GM21360 (cell line): ENCODE measurements around the gene CIAO2A.
A peak's percentile ranks its signal among the peaks of the same experiment; 100 is the strongest.
"Not testable (repeated sequence)": the region's sequence is repeated elsewhere in the genome, so short reads cannot be mapped to it uniquely, and the experiment has no call there.

ENCODE experiments used
- ATAC-seq: cut with Tn5 transposase; IDR thresholded peaks from one replicate; pipeline ENCODE4 v1.9.1; 2021; ENCODE audit warnings: mild to moderate bottlenecking, moderate library complexity; ENCODE audit not compliant: unreplicated experiment

The CIAO2A gene

DNA sequence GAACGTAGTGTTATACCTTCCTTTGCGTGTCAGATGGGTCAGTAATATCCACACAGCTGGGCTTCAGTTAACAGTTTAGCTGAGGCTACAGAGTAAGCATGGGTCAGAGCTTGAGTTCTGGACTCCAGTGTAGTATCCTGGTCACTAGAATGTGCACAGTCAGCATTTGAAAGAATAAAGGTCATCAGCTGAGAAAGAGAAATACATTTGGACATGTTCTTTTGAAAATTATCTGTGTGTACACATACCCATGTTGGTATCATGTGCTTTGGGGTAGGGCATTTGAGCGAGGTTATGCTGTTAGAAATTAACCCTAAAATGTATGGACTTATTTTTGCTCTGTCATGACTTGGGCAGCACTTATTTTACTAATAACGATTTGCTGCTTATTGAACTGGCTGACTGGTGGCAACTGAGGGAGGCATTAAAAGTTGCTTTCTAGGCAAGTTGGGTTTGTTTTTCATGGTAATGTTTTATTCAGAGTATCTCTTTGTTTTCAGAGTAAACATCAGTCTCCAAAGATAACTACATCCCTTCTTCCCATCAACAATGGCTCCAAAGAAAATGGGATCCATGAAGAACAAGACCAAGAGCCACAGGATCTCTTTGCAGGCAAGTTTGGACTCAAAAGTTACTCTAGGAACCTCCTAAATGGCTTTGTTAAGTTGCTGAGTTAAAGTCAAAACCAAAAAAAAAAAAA lies 18.6 kb upstream of the CIAO2A start:
- no peak for ATAC-seq

GRCh38 chr15:64111679-64112050 lies 18.0 kb upstream of the CIAO2A start:
- ATAC-seq = no peak

DNA sequence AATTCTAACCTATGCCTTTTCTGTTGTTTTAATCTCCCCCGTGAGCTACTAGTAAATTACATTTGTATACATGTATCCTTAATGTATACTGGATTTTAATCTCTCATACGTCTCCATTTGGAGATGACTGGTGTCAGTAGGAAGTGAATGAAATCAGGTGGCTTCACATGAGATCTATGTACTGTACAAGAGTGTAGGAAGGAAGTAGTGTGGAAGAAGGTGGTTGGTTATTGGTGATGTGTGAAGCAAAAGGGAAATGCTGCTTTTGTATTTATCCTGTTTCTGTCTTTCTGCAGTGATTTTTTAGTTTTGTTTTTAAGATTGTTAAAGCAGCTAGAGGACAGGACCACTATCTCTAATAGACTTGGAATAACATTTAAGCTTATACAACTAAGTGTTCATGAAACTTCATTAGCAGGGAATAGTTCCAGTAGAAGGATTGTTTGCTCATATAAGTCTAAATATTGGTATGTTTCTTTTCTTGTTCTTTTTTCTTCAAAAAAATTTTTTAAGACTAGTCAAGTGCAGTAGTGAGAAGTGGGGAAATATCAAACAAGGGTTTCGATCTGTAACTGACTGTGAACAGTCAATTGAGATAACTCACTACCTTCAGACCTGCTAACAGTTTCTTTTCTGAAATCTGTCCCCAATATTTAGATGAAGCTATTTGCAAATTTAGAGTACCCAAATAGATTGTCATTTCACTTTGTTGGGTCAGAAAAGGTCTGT lies 17.5 kb upstream of the CIAO2A start:
- no peak for ATAC-seq

DNA sequence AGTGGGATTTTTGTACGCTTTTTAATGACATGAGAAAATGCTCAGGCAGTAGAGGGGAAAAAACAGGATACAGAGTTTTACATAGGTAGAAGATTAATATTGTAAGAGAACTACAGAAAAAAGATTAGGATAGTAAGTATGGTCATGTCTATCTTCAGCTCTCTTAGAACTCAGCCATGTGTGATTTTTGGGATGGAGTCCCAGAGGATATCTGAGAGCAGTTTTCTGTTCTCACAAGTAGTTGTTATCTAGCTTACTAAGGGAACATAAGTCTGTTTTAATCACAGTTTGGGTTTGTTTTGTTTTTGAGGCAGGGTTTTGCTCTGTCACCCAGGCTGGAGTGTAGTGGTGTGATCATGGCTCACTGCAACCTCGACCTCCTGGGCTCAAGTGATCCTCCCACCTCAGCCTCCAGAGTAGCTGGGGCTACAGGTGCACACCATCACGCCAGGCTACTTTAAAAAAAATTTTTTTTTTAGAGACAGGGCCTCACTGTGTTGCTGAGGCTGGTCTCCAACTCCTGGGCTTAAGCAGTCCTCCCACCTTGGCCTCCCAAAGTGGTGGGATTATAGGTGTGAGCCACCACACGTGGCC lies 16.6 kb upstream of the CIAO2A start:
- not testable (repeated sequence) for ATAC-seq

DNA sequence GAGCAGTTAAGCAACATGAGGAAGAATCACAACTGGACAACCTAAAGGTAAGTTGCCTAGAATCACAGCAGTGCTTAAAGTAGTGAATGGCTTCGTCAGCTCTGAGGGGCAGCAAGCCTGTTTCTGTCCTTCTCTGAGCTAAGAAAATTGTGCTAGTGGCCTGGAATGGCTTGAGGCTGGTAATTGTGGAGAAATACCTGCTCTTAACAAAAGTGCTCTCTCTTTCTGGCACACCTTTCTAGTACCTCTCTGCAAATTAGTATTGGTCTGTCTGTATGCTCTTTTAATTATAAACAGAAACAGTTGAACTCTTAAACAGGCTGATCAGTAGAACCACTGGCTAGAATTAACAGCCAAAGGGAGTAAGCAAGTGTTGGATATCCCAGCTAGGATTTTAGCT lies 13.7 kb upstream of the CIAO2A start:
- no peak for ATAC-seq

- no peak for ATAC-seq
Observed at GRCh38 chr15:64105113-64105704, 11.6 kb upstream of the CIAO2A start.

GRCh38 chr15:64102497-64102896 lies 8.9 kb upstream of the CIAO2A start:
- no peak for ATAC-seq

GRCh38 chr15:64100958-64101357 lies 7.3 kb upstream of the CIAO2A start:
- ATAC-seq = no peak

DNA sequence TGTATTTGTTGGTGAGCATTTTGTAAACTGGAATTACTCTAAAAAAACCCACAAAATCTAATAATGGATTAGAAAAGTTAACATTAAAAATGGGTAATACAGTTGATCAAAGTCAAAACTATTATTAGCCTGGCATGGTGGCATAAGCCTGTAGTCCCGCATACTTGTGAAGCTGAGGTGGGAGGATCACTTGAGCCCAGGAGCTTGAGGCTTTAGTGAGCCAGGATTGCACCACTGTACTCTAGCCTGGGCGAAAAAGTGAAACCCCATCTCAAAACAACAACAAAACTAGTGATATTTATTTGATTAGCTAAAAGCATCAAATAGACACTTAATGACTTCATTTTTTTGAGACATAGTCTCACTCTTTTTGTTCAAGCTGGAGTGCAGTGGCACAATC lies 5.7 kb upstream of the CIAO2A start:
- no peak for ATAC-seq

DNA sequence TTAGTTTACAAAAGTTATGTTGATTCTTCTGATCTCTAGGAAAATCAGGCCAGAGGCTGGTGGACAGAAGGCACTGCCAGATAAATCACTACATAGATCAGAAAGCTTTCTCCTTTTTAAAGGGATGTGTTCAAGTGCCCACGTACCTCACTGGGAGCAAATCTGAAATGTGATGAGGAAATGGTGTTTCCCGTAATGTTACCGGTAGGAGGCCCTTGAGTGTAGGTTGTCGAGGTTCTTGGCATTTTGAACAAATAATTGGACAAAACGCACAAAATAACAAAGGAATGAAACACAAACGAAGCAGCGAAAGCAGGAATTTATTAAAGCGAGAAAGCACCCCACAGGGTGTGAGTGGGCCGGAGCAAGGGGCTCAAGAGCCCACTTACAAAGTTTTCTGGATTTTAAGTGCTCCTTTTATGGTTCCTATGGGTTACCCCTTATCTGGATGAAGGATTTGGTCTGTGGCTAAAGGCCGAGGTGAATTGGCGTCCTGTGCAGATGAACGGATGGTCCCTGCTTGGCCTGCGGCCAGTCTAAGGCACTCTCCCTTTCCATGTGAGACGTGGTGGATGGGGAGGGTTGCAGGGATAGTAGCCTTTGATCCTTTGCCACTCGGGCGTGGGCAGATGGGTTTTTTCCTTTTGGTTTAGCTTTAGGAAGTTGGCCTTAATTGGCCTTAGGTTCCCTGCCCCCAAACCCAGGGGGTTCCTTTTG lies 3.2 kb upstream of the CIAO2A start:
- no peak for ATAC-seq

- peak; percentile 37 for ATAC-seq
Observed at GRCh38 chr15:64095795-64096667, 2.4 kb upstream of the CIAO2A start, which contains the start of gene SNX1. SNX1 (plus strand) TSS chr15:64095982; CDS start chr15:64096014, 32 bp downstream.

- ATAC-seq = no peak
Observed at GRCh38 chr15:64095431-64095794, 1.8 kb upstream of the CIAO2A start.

GRCh38 chr15:64092864-64093626 lies 593 bp downstream of the CIAO2A start:
- no peak for ATAC-seq

- ATAC-seq = no peak
Observed at GRCh38 chr15:64092075-64092820, 1.4 kb downstream of the CIAO2A start.

DNA sequence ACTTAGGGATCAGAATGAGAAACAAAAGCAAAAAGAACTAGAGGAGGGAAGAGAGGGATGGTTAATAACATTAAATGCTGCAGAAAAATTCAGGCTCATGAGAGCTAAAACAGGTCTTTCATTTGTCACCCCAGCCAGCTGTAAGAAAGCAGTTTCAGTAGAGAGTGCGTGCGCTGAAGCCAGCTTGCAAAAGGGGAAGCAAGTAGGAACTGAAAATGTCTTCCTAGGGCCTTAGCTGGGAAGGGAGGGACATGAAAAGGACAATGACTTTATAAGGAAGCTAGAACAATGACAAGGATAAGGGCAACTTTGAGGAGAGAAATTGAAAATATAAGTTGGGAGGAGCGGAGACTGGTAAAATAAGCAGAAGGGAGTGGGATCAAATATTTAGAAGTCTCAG lies 3.1 kb downstream of the CIAO2A start:
- no peak for ATAC-seq

- ATAC-seq = no peak
Observed at GRCh38 chr15:64089543-64090280, 3.9 kb downstream of the CIAO2A start.

DNA sequence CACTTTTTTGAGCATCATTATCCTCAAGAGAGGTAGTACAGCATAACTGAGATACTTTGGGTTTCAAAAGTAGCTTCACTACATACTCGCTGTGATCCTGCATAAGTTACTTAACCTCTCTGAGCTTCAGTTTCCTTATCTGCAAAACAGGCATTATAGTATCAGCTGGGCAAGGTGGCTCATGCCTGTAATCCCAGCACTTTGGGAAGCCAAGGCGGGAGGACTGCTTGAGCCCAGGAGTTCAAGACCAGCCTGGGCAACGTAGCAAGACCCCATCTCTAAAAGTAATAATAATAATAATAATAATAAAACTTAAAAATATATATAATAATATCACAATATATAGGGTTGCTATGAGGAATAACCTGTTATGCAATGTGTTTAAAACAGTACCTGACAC lies 10.9 kb downstream of the CIAO2A start:
- no peak for ATAC-seq

GRCh38 chr15:64073496-64073895 lies 20.1 kb downstream of the CIAO2A start:
- not testable (repeated sequence) for ATAC-seq
